Pancreas (tissue), 10 donors: Measurements from ENCODE around the gene DCAF11. TPM values are rescaled to one million over a fixed set of nuclear protein-coding genes. Genes with fewer than 3 reads are reported as not detected.
"Not testable (repeated sequence)": the region's sequence is repeated elsewhere in the genome, so short reads cannot be mapped to it uniquely, and the experiment has no call there.

Source experiments
- ATAC-seq, 4 donors: fragments of 200-7000 bp; cut with Tn5 transposase; one replicate each; pipeline versions ENCODE4 v1.8.0 to v1.9.1; 2020; ENCODE audit warnings: mild to moderate bottlenecking in 4 of 4, moderate library complexity in 4 of 4
- DNase-seq, 6 donors: peaks; one replicate each; pipeline ENCODE4 v3.0.0-alpha.2; 2020
- FAIRE-seq: peaks from 2 replicates; lab custom pipeline; 2012; peaks lifted over from hg19 to GRCh38; lab: Jason Lieb, UNC
- H3K27ac ChIP-seq, 4 donors: fragments of 200-600 bp; sonication (generic); 1 replicate in 3 of 4; 2 replicates in 1 of 4; pipeline versions ENCODE4 v1.5.0 to v1.8.0; 2020
- H3K27me3 ChIP-seq, 4 donors: fragments of 200-600 bp; one replicate each; pipeline ENCODE4 v1.8.0; 2021
- H3K36me3 ChIP-seq, 3 donors: fragments of 200-600 bp; sonication (generic) in 1 of 3; one replicate each; pipeline versions ENCODE4 v1.5.0 to v1.8.0; 2020 to 2021
- H3K4me1 ChIP-seq, 3 donors: fragments of 200-600 bp; one replicate each; pipeline ENCODE4 v1.8.0; 2021
- H3K4me3 ChIP-seq, 4 donors: fragments of 200-600 bp; sonication (generic) in 2 of 4; one replicate each; pipeline versions ENCODE4 v1.5.0 to v1.8.0; 2020 to 2021
- H3K9me3 ChIP-seq, 4 donors: fragments of 200-600 bp; one replicate each; pipeline ENCODE4 v1.8.0; 2021
- CTCF ChIP-seq, 4 donors: fragments of 200-600 bp; sonication (generic) in 3 of 4; IDR thresholded peaks; one replicate each; pipeline versions ENCODE4 v1.5.0 to v1.8.0; 2021; ENCODE audit warnings: antibody characterized with exemption in 4 of 4
- WGBS, 2 donors: extraction: QIAGEN DNeasy Blood & Tissue Kit; methylation state at CpG; one replicate each; pipeline ENCODE4 v1.1.7; 2013; 5-methylcytosine and 5-hydroxymethylcytosine counted together
- intact Hi-C, 3 donors: fragments of 100-400 bp; cut with DNase I; formaldehyde crosslinking; loops; one replicate each; pipeline versions ENCODE4 v1.11.1 to v1.14.2; 2022
- polyA plus RNA-seq, 2 donors: library from polyadenylated mRNA; stranded (reverse); fragments of 200-250 nt; gene quantifications; one replicate each; pipeline ENCODE4 v1.2.3, GENCODE V29; 2013
- total RNA-seq, 6 donors: library from RNA; stranded (reverse); fragmentation: NEBNext Ultra II Directional in 4 of 6; extraction: Animal tissue kit (Norgen Biotek cat#: 25700) in 4 of 6; gene quantifications; one replicate each; pipeline versions ENCODE4 v1.2.1 to v1.2.4, GENCODE V29; 2021 to 2023
- donor health status: healthy with polysubstance abuse.
- donor health status: DM: no; HTN: no; CAD: no; lungs with moderate emphysema.
- donor health status: DM: no; HTN: no; CAD: no.
- donor health status: control.
- donor health status: control.
- donor health status: Bipolar disorder and iron deficiency.
- donor health status: DM: yes; HTN: yes; CAD: no.
- donor health status: DM: no; HTN: no; CAD: no.
- donor health status: DM: no; HTN: no; CAD: no.
- donor health status: DM: yes; HTN: yes; CAD: no.

Gene DCAF11
- total and polyA plus RNA-seq, 8 donors = 34.2 to 78.9 (median 56.0) TPM

- 77 to 81% methylated on average over 4 of the region's 4 CpGs for WGBS, 2 donors
- intact Hi-C loops = no loop called here
- Histone ChIP-seq H3K27me3 (no peaks in the 10 kb centered on the region), H3K27ac (no peak overlapping the region), H3K9me3 (no peaks in the 10 kb centered on the region), H3K36me3 (no peaks in the 10 kb centered on the region), H3K4me1 (peaks cover 9 to 11% (median 11%) of the 10 kb centered on the region in 3 donors), H3K4me3 (no peak overlapping the region)
- TF ChIP-seq CTCF (IDR thresholded peaks at IDR 0.05) = no peak
- FAIRE-seq (no peak), ATAC-seq (no peak), DNase-seq (no peak)
Measured at GRCh38 chr14:24100197-24100981, 14.2 kb upstream of the DCAF11 start.

GRCh38 chr14:24100982-24101494 is 13.5 kb upstream of the DCAF11 start:
- H3K4me1 ChIP-seq = peaks cover 4 to 11% (median 6%) of the 10 kb centered on the region in 3 donors
- H3K27ac ChIP-seq = no peak overlapping the region
- no peak overlapping the region for H3K4me3 ChIP-seq
- no peaks in the 10 kb centered on the region for H3K9me3 ChIP-seq
- no peak for TF ChIP-seq CTCF (IDR thresholded peaks at IDR 0.05)
- no peaks in the 10 kb centered on the region for H3K36me3 ChIP-seq
- DNase-seq (no peak), ATAC-seq (no peak), FAIRE-seq (no peak)
- no peaks in the 10 kb centered on the region for H3K27me3 ChIP-seq
- 82 to 87% methylated on average over 3 of the region's 3 CpGs for WGBS, 2 donors
- intact Hi-C loops = no loop called here

- no peak for TF ChIP-seq CTCF (IDR thresholded peaks at IDR 0.05)
- WGBS, 2 donors = 73 to 77% methylated on average over 7 of the region's 7 CpGs
Measured at GRCh38 chr14:24102357-24103048, 12.1 kb upstream of the DCAF11 start.

GRCh38 chr14:24103451-24103850 is 11.1 kb upstream of the DCAF11 start:
- ATAC-seq (no peak), FAIRE-seq (no peak), DNase-seq (peak in 1 of 6 donors; percentile 55)
- H3K36me3 ChIP-seq = no peaks in the 10 kb centered on the region
- 93 to 95% methylated on average over 13 of the region's 13 CpGs for WGBS, 2 donors
- no peak for TF ChIP-seq CTCF (IDR thresholded peaks at IDR 0.05)
- no peak overlapping the region for H3K4me3 ChIP-seq
- no peaks in the 10 kb centered on the region for H3K9me3 ChIP-seq
- no peak overlapping the region for H3K27ac ChIP-seq
- intact Hi-C loops = no loop called here
- peaks cover 4 to 11% (median 5%) of the 10 kb centered on the region in 3 donors for H3K4me1 ChIP-seq
- no peaks in the 10 kb centered on the region for H3K27me3 ChIP-seq

More at GRCh38 chr14:24102357-24103048, 12.1 kb upstream of the DCAF11 start:
- Histone ChIP-seq H3K9me3 (no peaks in the 10 kb centered on the region), H3K27ac (no peak overlapping the region), H3K4me1 (peaks cover 4 to 11% (median 6%) of the 10 kb centered on the region in 3 donors), H3K4me3 (no peak overlapping the region), H3K27me3 (no peaks in the 10 kb centered on the region), H3K36me3 (no peaks in the 10 kb centered on the region)
- no peak for FAIRE-seq
- intact Hi-C loops = no loop called here
- ATAC-seq = no peak
- no peak for DNase-seq

- H3K27me3 ChIP-seq, FAIRE-seq, H3K9me3 ChIP-seq, H3K27ac ChIP-seq, intact Hi-C loops, H3K4me3 ChIP-seq, H3K36me3 ChIP-seq, DNase-seq, ATAC-seq: not testable (repeated sequence)
- peaks cover 3 to 19% (median 11%) of the 10 kb centered on the region in 3 donors for H3K4me1 ChIP-seq
- WGBS, 2 donors = 90 to 91% methylated on average over 8 of the region's 8 CpGs
Measured at GRCh38 chr14:24105609-24106239, 8.9 kb upstream of the DCAF11 start.
